Loucy (cell line): ENCODE data around the gene PLA2G10.

Experiments used
- H2AFZ ChIP-seq: fragments of 200-600 bp; sonication (generic); 2 replicates; pipeline ENCODE4 v1.6.0; 2016; ENCODE audit warnings: antibody characterized with exemption, mild to moderate bottlenecking, low read length, moderate library complexity
- H3F3A ChIP-seq: fragments of 200-600 bp; 2 replicates; pipeline ENCODE4 v1.6.0; 2016; ENCODE audit warnings: antibody characterized with exemption, low read depth, mild to moderate bottlenecking
- H3K27me3 ChIP-seq: fragments of 200-600 bp; sonication (generic); 2 replicates; pipeline ENCODE4 v1.6.1; 2014; ENCODE audit warnings: low read length, mild to moderate bottlenecking; ENCODE audit not compliant: insufficient read depth, poor library complexity, severe bottlenecking
- H3K36me3 ChIP-seq: fragments of 200-600 bp; sonication (generic); 2 replicates; pipeline ENCODE4 v1.6.1; 2016; ENCODE audit warnings: low read length; ENCODE audit not compliant: insufficient read depth
- H3K4me1 ChIP-seq: fragments of 200-600 bp; sonication (generic); 2 replicates; pipeline ENCODE4 v1.5.1; 2014; ENCODE audit warnings: low read length, mild to moderate bottlenecking; ENCODE audit not compliant: insufficient read depth, poor library complexity, severe bottlenecking
- H3K4me2 ChIP-seq: fragments of 200-600 bp; sonication (generic); 2 replicates; pipeline ENCODE4 v1.6.0; 2014; ENCODE audit warnings: antibody characterized with exemption, low read length, low read depth, mild to moderate bottlenecking; ENCODE audit not compliant: poor library complexity, severe bottlenecking
- H3K4me3 ChIP-seq: fragments of 200-600 bp; sonication (generic); 2 replicates; pipeline ENCODE4 v1.5.1; 2014; ENCODE audit warnings: low read length, mild to moderate bottlenecking, mixed read lengths; ENCODE audit not compliant: poor library complexity, severe bottlenecking
- H3K79me2 ChIP-seq: fragments of 200-600 bp; sonication (generic); 2 replicates; pipeline ENCODE4 v1.6.1; 2014; ENCODE audit warnings: low read length; ENCODE audit not compliant: insufficient read depth
- H3K9ac ChIP-seq: fragments of 200-600 bp; sonication (generic); 2 replicates; pipeline ENCODE4 v1.6.0; 2014; ENCODE audit warnings: mild to moderate bottlenecking, low read depth, low read length, moderate library complexity; ENCODE audit not compliant: poor library complexity, severe bottlenecking
- H3K9me2 ChIP-seq: fragments of 200-600 bp; sonication (generic); replicated peaks from 2 replicates; pipeline ENCODE4 v1.6.1; 2016; ENCODE audit warnings: low read depth, low read length, mixed read lengths
- H3K9me3 ChIP-seq: fragments of 200-600 bp; sonication (generic); 2 replicates; pipeline ENCODE4 v1.6.1; 2014; ENCODE audit warnings: mild to moderate bottlenecking, antibody characterized with exemption, low read length, low read depth; ENCODE audit not compliant: insufficient read depth
- H4K20me1 ChIP-seq: fragments of 200-600 bp; sonication (generic); 2 replicates; pipeline ENCODE4 v1.6.0; 2014; ENCODE audit warnings: antibody characterized with exemption, low read length, mild to moderate bottlenecking; ENCODE audit not compliant: insufficient read depth, poor library complexity, severe bottlenecking
- EZH2phosphoT487 ChIP-seq: fragments of 200-600 bp; IDR thresholded peaks from 2 replicates; pipeline ENCODE4 v1.6.1; 2018; ENCODE audit warnings: antibody characterized with exemption, mild to moderate bottlenecking, moderate library complexity, borderline replicate concordance
- TF ChIP-seq, protein P1 (sequence below): fragments of 200-600 bp; sonication (generic); conservative IDR thresholded peaks from 2 replicates; pipeline ENCODE4 v1.5.1; 2014; ENCODE audit warnings: mild to moderate bottlenecking, antibody characterized with exemption, low read length

PLA2G10 gene

DNA sequence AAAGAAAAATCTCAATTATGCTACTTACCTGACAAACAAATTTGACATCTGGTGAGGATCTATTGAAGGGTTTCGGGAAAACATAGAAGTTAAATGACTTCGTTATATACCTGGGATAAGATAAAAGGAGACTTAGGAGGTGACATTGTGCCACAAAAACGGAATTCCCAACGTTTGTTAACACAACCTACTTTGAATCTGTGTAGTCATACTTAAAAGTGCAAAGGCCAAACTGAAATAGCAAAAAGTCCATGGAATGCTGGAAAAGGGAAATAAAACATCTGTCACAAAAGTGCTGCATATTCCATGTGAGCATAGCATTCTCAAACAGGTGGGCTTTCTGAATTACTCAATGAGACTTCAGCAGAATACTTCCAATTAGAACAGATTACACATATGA, 67.0 kb downstream of the PLA2G10 start:
- H3K36me3 ChIP-seq: no peaks in the 10 kb centered on the region; the same call in 1 of the 2 replicates
- peaks cover 5% of the 10 kb centered on the region for H4K20me1 ChIP-seq
- no peaks in the 10 kb centered on the region for H3K27me3 ChIP-seq
- no peaks in the 10 kb centered on the region for H3F3A ChIP-seq
- no peak for TF ChIP-seq EZH2phosphoT487
- TF ChIP-seq, protein P1, sequence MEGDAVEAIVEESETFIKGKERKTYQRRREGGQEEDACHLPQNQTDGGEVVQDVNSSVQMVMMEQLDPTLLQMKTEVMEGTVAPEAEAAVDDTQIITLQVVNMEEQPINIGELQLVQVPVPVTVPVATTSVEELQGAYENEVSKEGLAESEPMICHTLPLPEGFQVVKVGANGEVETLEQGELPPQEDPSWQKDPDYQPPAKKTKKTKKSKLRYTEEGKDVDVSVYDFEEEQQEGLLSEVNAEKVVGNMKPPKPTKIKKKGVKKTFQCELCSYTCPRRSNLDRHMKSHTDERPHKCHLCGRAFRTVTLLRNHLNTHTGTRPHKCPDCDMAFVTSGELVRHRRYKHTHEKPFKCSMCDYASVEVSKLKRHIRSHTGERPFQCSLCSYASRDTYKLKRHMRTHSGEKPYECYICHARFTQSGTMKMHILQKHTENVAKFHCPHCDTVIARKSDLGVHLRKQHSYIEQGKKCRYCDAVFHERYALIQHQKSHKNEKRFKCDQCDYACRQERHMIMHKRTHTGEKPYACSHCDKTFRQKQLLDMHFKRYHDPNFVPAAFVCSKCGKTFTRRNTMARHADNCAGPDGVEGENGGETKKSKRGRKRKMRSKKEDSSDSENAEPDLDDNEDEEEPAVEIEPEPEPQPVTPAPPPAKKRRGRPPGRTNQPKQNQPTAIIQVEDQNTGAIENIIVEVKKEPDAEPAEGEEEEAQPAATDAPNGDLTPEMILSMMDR: no peak
- no peak overlapping the region for H3K4me2 ChIP-seq
- H3K9me2 ChIP-seq: no peaks in the 10 kb centered on the region
- H3K4me3 ChIP-seq: no peak overlapping the region
- peaks cover 4% of the 10 kb centered on the region for H3K4me1 ChIP-seq
- peaks cover 22% of the 10 kb centered on the region for H3K79me2 ChIP-seq
- no peak overlapping the region for H2AFZ ChIP-seq
- H3K9me3 ChIP-seq: no peaks in the 10 kb centered on the region
- H3K9ac ChIP-seq: no peak overlapping the region
